ENCODE measurements around the gene GRM2.

GRM2 gene

DNA sequence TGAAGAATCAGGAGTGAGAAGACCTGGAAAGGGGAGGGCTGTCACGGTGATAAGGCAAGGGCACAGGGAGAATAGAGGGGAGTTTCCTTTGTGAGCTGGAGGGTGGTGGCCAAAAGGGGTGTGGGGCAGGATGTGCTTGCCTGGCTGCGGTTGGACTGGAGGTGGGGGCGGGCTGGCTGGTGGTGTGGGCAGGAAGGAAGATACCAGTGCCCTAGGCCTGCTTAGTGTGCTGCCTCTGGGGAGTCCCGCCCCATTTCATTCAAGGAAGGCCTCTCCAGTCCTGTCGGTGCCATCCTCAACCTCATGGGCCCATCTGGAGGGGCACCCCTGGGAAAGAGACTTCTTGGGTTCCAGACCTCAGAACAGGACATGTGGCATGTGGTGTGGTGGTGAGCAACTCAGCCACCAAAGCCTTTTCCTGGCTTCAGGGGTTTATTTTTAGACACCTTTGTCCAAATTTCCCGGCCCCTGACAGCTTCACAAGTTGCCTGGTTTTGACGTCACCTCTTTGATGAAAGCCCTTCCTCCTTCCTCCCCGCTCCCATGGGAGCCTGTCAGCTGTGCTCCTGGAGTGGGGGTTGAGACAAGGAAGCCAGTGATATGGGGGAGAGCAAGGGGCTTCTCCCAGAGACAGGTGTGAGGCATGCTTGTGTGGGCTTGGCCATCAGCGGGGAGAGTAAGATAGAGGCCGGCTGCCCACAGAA, 20.2 kb upstream of the GRM2 start:
- no peak for TF ChIP-seq ZFX (IDR thresholded peaks at IDR 0.05; ENCODE audit: borderline replicate concordance)
- TF ChIP-seq, protein P1, sequence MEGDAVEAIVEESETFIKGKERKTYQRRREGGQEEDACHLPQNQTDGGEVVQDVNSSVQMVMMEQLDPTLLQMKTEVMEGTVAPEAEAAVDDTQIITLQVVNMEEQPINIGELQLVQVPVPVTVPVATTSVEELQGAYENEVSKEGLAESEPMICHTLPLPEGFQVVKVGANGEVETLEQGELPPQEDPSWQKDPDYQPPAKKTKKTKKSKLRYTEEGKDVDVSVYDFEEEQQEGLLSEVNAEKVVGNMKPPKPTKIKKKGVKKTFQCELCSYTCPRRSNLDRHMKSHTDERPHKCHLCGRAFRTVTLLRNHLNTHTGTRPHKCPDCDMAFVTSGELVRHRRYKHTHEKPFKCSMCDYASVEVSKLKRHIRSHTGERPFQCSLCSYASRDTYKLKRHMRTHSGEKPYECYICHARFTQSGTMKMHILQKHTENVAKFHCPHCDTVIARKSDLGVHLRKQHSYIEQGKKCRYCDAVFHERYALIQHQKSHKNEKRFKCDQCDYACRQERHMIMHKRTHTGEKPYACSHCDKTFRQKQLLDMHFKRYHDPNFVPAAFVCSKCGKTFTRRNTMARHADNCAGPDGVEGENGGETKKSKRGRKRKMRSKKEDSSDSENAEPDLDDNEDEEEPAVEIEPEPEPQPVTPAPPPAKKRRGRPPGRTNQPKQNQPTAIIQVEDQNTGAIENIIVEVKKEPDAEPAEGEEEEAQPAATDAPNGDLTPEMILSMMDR (IDR thresholded peaks at IDR 0.05), result no peak
- no peak overlapping the region for H3K27ac ChIP-seq

DNA sequence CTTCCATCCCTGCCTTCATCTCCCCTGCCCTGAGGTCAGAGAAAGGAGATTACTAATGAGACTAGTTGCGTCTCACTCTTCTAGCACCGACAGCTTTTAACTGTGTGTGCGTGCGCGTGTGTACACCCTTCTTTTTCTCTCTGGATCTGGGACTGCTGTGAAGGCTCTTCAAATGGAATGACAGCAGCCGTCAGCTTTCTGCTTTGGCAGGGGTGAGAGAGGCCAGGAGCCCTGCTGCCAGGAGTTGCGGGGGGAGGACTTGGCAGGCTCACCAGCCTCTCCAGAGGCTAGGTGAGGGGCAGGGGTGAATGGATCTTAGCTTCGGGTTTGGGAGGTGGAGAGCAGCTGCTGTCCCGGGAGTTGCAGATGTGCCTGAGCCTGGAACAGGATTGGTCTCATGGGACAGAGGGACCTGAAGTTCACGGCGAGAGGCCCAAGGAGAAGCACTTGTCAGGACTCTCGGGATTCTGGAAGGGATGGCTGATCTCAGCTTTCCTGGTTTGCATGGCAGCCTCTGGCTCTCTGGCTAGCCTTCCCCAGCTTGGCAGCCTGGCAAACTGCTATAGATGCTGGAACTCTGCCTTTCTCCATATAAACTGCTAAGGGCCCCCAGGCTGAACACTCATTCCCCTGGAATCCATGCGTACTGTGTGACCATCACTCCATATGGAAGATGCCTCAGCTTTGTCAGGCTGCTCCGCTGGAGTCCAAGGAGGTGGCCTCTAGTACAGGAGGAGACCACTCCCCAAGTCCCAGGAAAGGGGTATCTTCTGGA, 19.2 kb upstream of the GRM2 start:
- TF ChIP-seq ZFX (IDR thresholded peaks at IDR 0.05; ENCODE audit: borderline replicate concordance), result no peak
- TF ChIP-seq, protein P1 (IDR thresholded peaks at IDR 0.05), result no peak
- H3K27ac ChIP-seq, result no peak overlapping the region

DNA sequence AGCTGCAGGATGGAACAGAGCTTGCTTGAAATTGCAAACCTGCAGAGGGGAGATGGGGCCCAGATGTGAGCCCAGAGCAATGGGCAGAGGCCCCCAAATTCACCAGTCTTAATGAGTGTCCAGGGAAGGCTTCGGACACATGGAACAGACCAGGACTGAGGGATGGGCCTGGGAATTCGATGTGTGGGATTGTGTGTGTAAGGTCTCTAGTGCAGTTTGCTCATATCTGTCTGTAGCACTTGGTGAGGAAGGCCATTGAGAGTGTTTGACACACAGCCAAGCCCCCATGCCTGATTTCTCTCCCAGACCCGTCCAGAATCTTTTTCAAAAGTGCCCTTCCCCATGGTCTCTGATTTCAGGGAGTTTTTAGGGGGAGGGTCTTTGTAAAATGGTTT, 18.7 kb upstream of the GRM2 start:
- TF ChIP-seq, protein P1 (IDR thresholded peaks at IDR 0.05), result no peak
- TF ChIP-seq ZFX (IDR thresholded peaks at IDR 0.05; ENCODE audit: borderline replicate concordance), result no peak
- H3K27ac ChIP-seq, result no peak overlapping the region

DNA sequence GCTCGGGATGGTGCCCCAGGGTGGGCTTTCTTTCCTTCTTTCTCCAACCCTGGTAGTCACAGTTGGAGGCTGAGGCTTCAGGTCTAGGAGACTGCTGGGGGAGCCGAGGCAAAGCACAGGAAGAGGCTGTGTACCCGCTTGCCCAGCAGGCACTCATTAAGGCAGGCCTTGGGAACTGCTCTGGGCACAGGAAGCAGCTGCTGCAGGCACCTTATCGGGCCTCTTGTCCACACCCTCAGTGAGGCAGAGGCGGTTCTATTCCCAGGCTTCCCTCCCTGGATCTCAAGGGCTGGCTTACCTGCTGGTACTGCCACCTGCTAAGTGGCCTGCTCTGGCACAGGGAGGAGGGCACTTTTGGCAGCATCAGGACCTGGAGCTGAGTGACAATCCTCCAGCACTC, 15.8 kb upstream of the GRM2 start:
- H3K27ac ChIP-seq, result no peak overlapping the region
- TF ChIP-seq, protein P1 (IDR thresholded peaks at IDR 0.05), result no peak
- no peak for TF ChIP-seq ZFX (IDR thresholded peaks at IDR 0.05; ENCODE audit: borderline replicate concordance)

DNA sequence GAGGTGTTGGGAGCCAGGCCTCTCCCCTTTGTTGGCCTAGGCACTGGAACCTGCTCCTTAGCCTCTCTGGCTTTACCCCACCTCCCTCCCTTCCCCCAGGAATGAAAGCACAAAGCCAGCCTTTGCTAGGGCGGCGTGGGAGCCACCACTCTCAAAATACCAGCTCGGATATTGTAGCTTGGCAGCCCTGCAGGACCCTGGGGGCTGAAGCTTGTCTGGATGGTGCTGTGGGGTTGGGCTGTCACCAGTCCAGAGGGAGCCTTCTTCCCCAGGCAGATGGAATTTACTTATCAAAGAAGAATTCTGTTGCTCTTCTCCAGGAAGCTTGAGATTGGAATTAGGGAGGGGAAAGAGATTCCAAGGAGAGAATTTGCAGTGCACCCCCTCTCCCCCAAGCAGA, 14.9 kb upstream of the GRM2 start:
- no peak overlapping the region for H3K27ac ChIP-seq
- TF ChIP-seq, protein P1 (IDR thresholded peaks at IDR 0.05), result no peak
- no peak for TF ChIP-seq ZFX (IDR thresholded peaks at IDR 0.05; ENCODE audit: borderline replicate concordance)

DNA sequence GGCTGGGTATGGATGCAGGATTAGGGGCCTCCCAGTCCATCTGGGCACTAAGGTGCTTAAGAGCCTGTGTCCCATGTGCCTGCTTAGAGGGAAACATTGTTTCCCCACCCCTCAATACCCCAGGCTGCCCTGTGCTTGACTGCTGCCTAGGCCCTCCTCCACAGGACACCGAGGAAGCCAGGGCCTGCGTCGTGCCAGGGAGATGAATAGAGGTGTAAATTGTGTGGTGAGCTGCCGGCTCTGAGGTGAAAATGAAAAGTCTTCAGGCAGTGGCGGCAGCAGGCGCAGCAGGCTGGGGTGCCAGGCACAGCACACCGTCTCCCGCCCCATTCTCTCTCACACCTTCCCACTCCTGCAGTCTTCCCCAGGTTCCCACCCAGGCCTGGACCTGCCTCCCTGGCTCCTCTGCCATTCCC, 13.9 kb upstream of the GRM2 start:
- TF ChIP-seq, protein P1 (IDR thresholded peaks at IDR 0.05), result no peak
- TF ChIP-seq ZFX (IDR thresholded peaks at IDR 0.05; ENCODE audit: borderline replicate concordance), result no peak
- no peak overlapping the region for H3K27ac ChIP-seq

DNA sequence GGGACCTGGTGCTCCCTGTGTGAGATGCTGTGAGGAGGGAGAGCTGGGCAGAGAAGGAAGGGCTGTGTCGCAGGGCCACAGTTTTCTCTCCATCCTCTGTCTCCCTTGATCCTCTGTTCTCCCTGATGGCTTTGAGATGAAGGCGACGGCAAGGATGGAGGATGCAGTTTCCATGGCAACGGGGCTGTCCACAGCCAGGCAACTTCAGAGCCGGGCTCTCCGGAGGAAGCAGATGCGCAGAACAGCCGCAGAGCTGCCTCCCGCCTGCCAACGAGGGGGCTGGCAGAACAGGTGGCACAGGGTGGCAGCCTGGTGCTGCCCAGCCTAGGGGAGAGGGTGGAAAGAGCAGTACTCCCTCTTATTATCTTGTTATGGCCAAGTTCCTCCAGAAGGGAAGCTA, 9.9 kb upstream of the GRM2 start:
- H3K27ac ChIP-seq, result no peak overlapping the region
- TF ChIP-seq, protein P1 (IDR thresholded peaks at IDR 0.05), result no peak
- TF ChIP-seq ZFX (IDR thresholded peaks at IDR 0.05; ENCODE audit: borderline replicate concordance), result no peak

All from 22Rv1 (cell line).